ENCODE results near the gene ZC3H10. TPM values are rescaled to one million over a fixed set of nuclear protein-coding genes. Genes with fewer than 3 reads are reported as not detected.

Gene ZC3H10
- total and polyA plus RNA-seq, 2 of the 4 experiments (the other 2 are of a cell fraction): 1.5 to 3.6 TPM

GRCh38 chr12:56127485-56127887 lies 9.4 kb downstream of the ZC3H10 start:
- CTCF ChIA-PET: interaction anchor here (1.0 to 1.3 kb wide), 3 partner anchors 9 to 80 kb away, joined by 4 to 10 read pairs (median 6); partner anchors contain the start of genes SMARCC2 and ZC3H10
- intact Hi-C loops (cut with micrococcal nuclease): loop anchor here (2.0 kb wide), 2 partner anchors 31 to 61 kb away; partner anchors contain the start of genes MYL6 and SMARCC2

More at GRCh38 chr12:56127485-56127887, 9.4 kb downstream of the ZC3H10 start:
- dilution Hi-C loops (cut with HindIII; ENCODE audit: low sequenced_read_pairs, unreplicated experiment) (no loop called here), in situ Hi-C loops (cut with MboI; ENCODE audit: low sequenced_read_pairs) (loop anchor here (5.0 kb wide), 1 partner anchor 60 kb away; the partner anchor contains the start of gene SMARCC2)
- Histone ChIP-seq H3K4ac (ENCODE audit: low read depth, low read length) (peak overlapping the region; percentile 22; the same call in 1 of the 2 replicates), H3K9me1 (ENCODE audit: insufficient read depth, low read length) (no peaks in the 10 kb centered on the region), H3K4me1 (ENCODE audit: control insufficient read depth, insufficient read depth, low read length) (peaks cover 6% of the 10 kb centered on the region; the same call in 1 of the 2 replicates), H4K20me1 (ENCODE audit: insufficient read depth, low read length) (no peaks in the 10 kb centered on the region), H3K4me3 (ENCODE audit: insufficient read depth, low read depth, low read length) (peak overlapping the region; percentile 36), H3K18ac (ENCODE audit: low read depth, low read length) (no peak overlapping the region), H2AK9ac (replicated peaks; ENCODE audit: low read depth, low read length, poor library complexity) (no peak overlapping the region), H2BK5ac (ENCODE audit: low read depth, low read length, poor library complexity, severe bottlenecking) (peak overlapping the region; percentile 61), H3K56ac (ENCODE audit: extremely low read depth, insufficient read depth, low read length) (peak overlapping the region; percentile 72), H2AFZ (replicated peaks; ENCODE audit: low read length, poor library complexity) (peak overlapping the region; percentile 64), H3K9me3 (ENCODE audit: control insufficient read depth, insufficient read depth, low read length) (no peaks in the 10 kb centered on the region), H3K4me2 (ENCODE audit: low read depth, low read length) (peak overlapping the region; percentile 75), H3K23ac (ENCODE audit: low read depth, low read length) (0 out of 2 replicates have a peak overlapping the region, but pooled peaks have one; percentile 4), H4K91ac (ENCODE audit: insufficient read depth, low read depth, low read length) (0 out of 2 replicates have a peak overlapping the region, but pooled peaks have one; percentile 28), H3K36me3 (ENCODE audit: control insufficient read depth, insufficient read depth, low read length) (peaks cover 22% of the 10 kb centered on the region), H3K9ac (ENCODE audit: low read depth, low read length) (peak overlapping the region; percentile 40), H3K14ac (replicated peaks; ENCODE audit: low read depth, low read length) (peak overlapping the region; percentile 60), H3K27me3 (ENCODE audit: control insufficient read depth, insufficient read depth, low read length) (no peaks in the 10 kb centered on the region), H4K5ac (ENCODE audit: low read depth, low read length) (0 out of 2 replicates have a peak overlapping the region, but pooled peaks have one; percentile 3), H2AK5ac (ENCODE audit: low read depth, low read length) (no peak overlapping the region), H2BK120ac (ENCODE audit: low read depth, low read length) (0 out of 2 replicates have a peak overlapping the region, but pooled peaks have one; percentile 13), H2BK20ac (ENCODE audit: low read depth, low read length) (no peak overlapping the region), H4K8ac (ENCODE audit: low read depth in 2 of 2, low read length in 2 of 2) (peak overlapping the region; percentile 8 to 32; a peak in 2 of 4 replicates), H2BK15ac (ENCODE audit: low read depth, low read length) (0 out of 3 replicates have a peak overlapping the region, but pooled peaks have one; percentile 3), H3K79me1 (ENCODE audit: low read depth in 1 of 2, low read length in 2 of 2) (peaks cover 45 to 75% of the 10 kb centered on the region in 2 experiments), H3K27ac (ENCODE audit: insufficient read depth, low read length) (peak overlapping the region; percentile 20; the same call in 1 of the 2 replicates)
- no CpG with 5 or more reads among the region's 8 CpGs for WGBS, 2 experiments (ENCODE audit: extremely low coverage in 2 of 2, insufficient read length in 1 of 2)
- BruUV-seq (replicated peaks): no TSS peak
- ATAC-seq (ENCODE audit: low read depth) (no peak), DNase-seq (no peak)
- TF ChIP-seq BHLHE40 (IDR thresholded peaks at IDR 0.05; ENCODE audit: low read depth, low read length) (no peak), CTCF (conservative IDR thresholded peaks at IDR 0.05; ENCODE audit: low read depth, low read length) (0 out of 2 replicates have a peak, but pooled peaks have one; percentile 4)
- POLR2A ChIA-PET (ENCODE audit: unreplicated experiment): interaction anchor here (1.3 to 1.9 kb wide), 3 partner anchors 10 to 95 kb away, joined by 3 to 8 read pairs (median 5); partner anchors contain the start of genes MYL6, RNF41 and ZC3H10

Measured in IMR-90 (cell line).